Stimulated activated naive CD8-positive, alpha-beta T cell treated with anti-CD3 and anti-CD28 coated beads, Interleukin-15, amount 100 ng/mL, for 72 hours (primary cell): ENCODE results near the gene ATG2A.
A peak's percentile ranks its signal among the peaks of the same experiment; 100 is the strongest.

ENCODE experiments used
- ATAC-seq: fragments of 150-1000 bp; cut with Tn5 transposase; 2 replicates; pipeline ENCODE4 v1.10.0; 2021; ENCODE audit warnings: mild to moderate bottlenecking, moderate library complexity
- DNase-seq, 2 donors: peaks; one replicate each; pipeline ENCODE4 v3.0.0; 2021 to 2022
- H3K27ac Mint-ChIP-seq, 2 donors: one replicate each; pipeline ENCODE4 v1.8.0; 2022; ENCODE audit warnings: mild to moderate bottlenecking in 2 of 2, mixed read lengths in 2 of 2, moderate library complexity in 2 of 2
- H3K27me3 Mint-ChIP-seq: one replicate; pipeline ENCODE4 v1.8.0; 2022; ENCODE audit warnings: mixed read lengths
- H3K4me1 Mint-ChIP-seq: one replicate; pipeline ENCODE4 v1.8.0; 2022; ENCODE audit warnings: mild to moderate bottlenecking, mixed read lengths
- H3K4me3 Mint-ChIP-seq, 2 donors: one replicate each; pipeline ENCODE4 v1.8.0; 2022; ENCODE audit warnings: mild to moderate bottlenecking in 2 of 2, mixed read lengths in 2 of 2, moderate library complexity in 1 of 2
- H3K9me3 Mint-ChIP-seq, 2 donors: one replicate each; pipeline ENCODE4 v1.8.0; 2022; ENCODE audit warnings: mixed read lengths in 2 of 2

The ATG2A gene

DNA sequence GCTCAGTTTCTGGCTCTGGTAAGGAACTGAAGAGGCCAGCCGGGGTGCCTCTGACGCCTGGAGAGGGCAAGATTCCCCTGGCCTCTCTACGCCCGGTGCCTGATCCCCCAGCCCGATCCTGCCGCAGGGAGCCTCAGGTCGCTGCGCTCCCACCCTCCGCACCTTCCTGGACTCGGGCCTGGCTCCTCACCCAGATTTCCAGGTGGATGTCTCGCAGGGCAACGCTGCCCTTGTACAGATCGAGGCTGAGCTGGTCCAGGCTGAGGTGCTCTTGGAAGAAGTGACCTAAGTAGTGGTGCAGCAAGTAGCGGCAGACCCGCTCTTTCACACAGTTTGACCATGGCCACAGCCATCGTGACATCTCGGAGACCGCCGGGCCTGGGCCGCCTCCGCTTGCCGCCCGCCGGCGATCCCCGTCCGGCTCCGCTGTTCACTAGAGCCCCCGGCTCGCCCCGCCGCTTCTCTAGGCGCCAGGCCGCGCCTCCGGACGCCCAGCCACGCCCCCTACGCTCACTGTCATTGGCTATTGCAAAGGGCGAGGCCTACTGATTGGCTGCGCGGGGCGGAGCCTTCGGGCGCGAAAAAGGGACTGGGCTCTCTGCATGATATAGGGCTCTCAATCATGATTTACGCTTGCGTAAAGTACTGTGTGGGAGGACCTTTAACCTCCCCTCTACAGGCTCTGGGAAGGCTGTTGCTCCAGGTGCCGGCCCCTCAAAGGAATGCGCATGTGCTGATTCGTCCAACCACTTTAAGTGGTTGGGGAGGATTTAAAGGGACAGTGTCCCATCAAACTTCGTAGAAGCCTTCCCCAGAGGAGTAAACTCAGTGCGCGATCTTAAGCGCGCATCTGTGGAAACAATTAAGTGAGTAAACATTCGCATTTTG is at the start of gene ATG2A:
Gene ATG2A, minus strand, starts transcription at position 435 of the 888 bp plus-strand sequence. Its CDS starts 74 bp downstream, at position 361.
- peak within 1 kb of the TSS; percentile 95 to 99 for H3K27ac Mint-ChIP-seq
- H3K4me1 Mint-ChIP-seq = peaks cover 42% of the 10 kb centered on the region
- H3K27me3 Mint-ChIP-seq = no peaks in the 10 kb centered on the region
- H3K4me3 Mint-ChIP-seq = peak within 1 kb of the TSS; percentile 94 to 97
- no peaks in the 10 kb centered on the region for H3K9me3 Mint-ChIP-seq
- ATAC-seq (peak; percentile 99), DNase-seq (peak; percentile 99)

DNA sequence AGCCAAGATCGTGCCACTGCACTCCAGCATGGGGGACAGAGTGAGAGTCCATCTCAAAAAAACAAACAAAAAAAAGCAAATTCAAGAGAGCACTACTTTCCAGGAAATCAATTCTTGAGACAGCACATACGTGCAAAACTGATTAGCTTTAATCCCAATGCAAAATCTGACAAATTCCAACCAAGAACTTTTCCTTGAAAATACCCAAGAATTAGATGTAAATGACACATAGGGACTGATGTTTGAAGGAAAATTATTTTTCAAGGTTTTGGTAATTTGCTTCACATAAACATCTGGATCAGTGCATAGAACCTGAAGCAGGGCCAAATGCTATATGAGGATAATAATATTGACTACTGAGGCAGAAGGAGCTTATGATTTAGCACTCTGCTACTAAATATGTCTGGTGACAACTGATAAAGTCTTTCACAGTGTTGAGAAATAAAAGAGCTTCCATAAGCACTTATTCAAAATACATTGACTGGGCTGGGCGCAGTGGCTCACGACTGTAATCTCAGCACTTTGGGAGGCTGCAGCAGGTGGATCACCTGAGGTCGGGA is 46.1 kb upstream of the ATG2A start:
- Mint-ChIP-seq H3K9me3 (no peaks in the 10 kb centered on the region), H3K4me1 (peaks cover 20% of the 10 kb centered on the region), H3K27me3 (no peaks in the 10 kb centered on the region), H3K27ac (no peak overlapping the region), H3K4me3 (no peak overlapping the region)
- ATAC-seq (no peak), DNase-seq (no peak)

DNA sequence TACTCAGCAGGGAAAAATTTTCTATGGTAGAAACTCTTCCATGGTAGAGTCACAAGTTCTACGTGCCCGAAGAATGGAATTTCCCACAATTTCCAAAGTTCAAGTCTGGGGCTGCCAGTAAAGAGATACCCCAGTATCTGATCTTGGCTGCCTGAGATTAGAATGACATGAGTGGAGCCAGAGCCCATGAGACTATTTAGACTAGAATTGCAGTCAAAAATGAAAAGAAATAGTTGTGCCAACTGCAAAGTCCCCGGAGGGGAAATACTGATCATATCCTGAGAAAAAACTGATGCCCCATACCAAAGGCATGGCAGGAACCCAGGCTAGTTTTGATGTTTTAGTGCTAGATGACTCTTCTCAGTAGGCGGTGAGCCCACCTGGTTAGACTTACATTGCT is 43.7 kb upstream of the ATG2A start:
- no peaks in the 10 kb centered on the region for H3K9me3 Mint-ChIP-seq
- H3K4me1 Mint-ChIP-seq = peaks cover 7% of the 10 kb centered on the region
- H3K4me3 Mint-ChIP-seq = no peak overlapping the region
- ATAC-seq (no peak), DNase-seq (no peak)
- H3K27me3 Mint-ChIP-seq = no peaks in the 10 kb centered on the region
- no peak overlapping the region for H3K27ac Mint-ChIP-seq

DNA sequence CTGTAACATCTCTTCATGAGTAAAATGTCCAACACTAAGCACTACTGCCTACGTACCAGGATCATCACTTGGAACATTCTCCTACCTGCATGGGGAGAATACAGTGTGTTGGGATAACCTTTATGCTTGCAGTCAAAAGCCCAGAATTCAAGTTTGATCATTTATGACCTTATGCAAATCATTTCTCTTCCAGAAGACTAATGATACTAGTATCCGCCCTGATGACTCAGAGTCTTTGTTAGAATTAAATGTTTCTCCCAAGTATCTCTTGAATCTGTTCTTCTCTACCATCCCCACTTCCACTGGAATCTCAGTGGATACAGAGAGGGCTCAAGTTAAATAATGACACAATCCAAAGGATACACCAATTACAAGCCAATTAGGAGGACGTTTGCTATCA is 42.5 kb upstream of the ATG2A start:
- no peak for ATAC-seq
- H3K27me3 Mint-ChIP-seq = peaks cover 1% of the 10 kb centered on the region
- H3K9me3 Mint-ChIP-seq = no peaks in the 10 kb centered on the region
- no peak for DNase-seq
- no peak overlapping the region for H3K27ac Mint-ChIP-seq
- no peaks in the 10 kb centered on the region for H3K4me1 Mint-ChIP-seq
- no peak overlapping the region for H3K4me3 Mint-ChIP-seq

DNA sequence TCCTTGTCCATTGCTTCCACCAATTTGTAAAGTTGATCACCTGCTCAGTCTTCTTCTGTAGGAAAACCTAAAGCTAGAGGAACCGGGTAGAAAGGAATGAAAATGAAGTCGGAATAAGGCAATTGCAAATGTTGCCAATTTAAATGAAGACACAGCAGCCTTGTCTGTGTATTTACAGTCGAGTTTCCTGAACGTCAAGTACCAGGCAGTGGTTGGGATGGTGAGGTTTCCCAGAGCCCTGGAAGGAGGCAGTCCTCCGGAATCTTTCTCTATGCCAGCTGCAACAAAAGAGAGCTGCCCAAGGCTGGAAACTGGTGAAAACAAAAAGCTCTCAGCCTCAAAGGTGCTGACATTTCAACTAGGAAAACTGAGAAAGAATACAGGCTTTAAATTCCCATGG is 37.2 kb upstream of the ATG2A start:
- Mint-ChIP-seq H3K9me3 (no peaks in the 10 kb centered on the region), H3K4me3 (no peak overlapping the region), H3K4me1 (no peaks in the 10 kb centered on the region), H3K27me3 (peaks cover 20% of the 10 kb centered on the region), H3K27ac (no peak overlapping the region)
- no peak for ATAC-seq
- DNase-seq = no peak

DNA sequence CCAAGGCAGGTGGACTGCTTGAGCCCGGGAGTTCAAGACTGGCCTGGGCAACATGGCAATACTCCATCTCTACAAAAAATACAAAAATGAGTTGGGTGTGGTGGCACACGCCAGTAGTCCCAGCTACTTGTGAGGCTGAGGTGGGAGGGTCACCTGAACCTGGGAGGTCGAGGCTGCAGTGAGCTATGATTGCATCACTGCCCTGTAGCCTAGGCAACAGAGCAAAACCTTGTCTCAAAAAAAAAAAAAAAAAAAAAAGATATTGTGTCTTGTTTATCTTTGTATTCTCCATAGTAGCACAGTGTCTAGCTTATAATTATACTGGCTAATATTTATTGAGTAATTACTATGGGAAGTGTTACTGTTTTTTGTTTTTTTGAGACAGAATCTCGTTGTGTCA is 34.5 kb upstream of the ATG2A start:
- ATAC-seq = no peak

DNA sequence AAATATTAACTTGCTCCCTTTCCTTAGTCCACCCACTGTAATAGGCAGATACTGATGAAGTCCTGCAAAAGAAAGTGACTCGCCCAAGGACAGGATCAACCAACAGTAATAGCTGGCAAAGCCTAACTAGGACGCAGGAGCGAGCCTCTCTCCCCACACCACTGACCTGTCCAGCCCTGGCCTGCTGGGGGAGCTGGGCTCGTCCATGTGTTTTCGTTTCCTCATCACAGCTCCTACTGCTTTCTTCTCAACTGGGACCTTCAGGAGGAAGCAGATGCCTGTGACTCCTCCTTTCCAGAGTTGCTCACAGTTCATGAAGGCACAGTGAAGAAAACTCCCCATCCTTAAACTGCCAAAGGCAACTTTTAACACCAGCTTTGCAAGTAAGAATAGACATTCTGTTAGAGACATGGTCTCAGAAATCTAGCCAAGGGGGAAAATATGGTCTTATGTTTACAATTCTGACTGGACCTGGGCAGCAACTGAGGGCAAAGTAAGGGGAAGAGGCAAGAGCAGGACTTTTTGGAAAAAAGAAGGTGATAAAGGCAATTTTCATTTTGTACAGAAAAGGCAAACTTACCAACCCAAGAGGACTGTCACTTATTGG is 30.3 kb upstream of the ATG2A start:
- Mint-ChIP-seq H3K4me1 (no peaks in the 10 kb centered on the region), H3K27ac (no peak overlapping the region), H3K9me3 (no peaks in the 10 kb centered on the region), H3K27me3 (peaks cover 16% of the 10 kb centered on the region), H3K4me3 (no peak overlapping the region)
- DNase-seq = no peak
- no peak for ATAC-seq

More for the DNA sequence above, 34.5 kb upstream of the ATG2A start:
- no peaks in the 10 kb centered on the region for H3K4me1 Mint-ChIP-seq
- no peaks in the 10 kb centered on the region for H3K9me3 Mint-ChIP-seq
- no peak overlapping the region for H3K27ac Mint-ChIP-seq
- no peak for DNase-seq
- H3K27me3 Mint-ChIP-seq = peaks cover 20% of the 10 kb centered on the region
- H3K4me3 Mint-ChIP-seq = no peak overlapping the region

DNA sequence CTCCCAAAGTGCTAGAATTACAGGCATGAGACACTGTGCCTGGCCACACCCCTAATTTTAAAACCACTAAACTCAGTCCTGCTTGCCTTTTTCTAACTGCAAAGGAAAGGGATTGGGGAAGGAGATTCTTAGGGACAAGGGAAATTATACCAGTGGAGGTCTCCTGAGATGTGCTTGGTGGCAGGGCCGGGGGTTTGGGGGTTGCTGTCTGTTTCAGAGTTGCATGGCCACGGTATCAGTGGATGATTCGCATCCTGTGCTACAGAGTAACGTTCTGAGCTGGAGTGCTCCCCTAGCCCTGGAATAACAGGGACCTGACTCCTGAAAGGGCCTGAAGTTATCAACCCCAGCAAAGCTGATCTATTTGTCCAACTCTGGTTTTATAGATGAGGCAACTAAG is 19.5 kb upstream of the ATG2A start:
- DNase-seq = no peak
- Mint-ChIP-seq H3K4me1 (no peaks in the 10 kb centered on the region), H3K9me3 (no peaks in the 10 kb centered on the region), H3K27me3 (no peaks in the 10 kb centered on the region), H3K4me3 (no peak overlapping the region), H3K27ac (no peak overlapping the region)
- no peak for ATAC-seq

DNA sequence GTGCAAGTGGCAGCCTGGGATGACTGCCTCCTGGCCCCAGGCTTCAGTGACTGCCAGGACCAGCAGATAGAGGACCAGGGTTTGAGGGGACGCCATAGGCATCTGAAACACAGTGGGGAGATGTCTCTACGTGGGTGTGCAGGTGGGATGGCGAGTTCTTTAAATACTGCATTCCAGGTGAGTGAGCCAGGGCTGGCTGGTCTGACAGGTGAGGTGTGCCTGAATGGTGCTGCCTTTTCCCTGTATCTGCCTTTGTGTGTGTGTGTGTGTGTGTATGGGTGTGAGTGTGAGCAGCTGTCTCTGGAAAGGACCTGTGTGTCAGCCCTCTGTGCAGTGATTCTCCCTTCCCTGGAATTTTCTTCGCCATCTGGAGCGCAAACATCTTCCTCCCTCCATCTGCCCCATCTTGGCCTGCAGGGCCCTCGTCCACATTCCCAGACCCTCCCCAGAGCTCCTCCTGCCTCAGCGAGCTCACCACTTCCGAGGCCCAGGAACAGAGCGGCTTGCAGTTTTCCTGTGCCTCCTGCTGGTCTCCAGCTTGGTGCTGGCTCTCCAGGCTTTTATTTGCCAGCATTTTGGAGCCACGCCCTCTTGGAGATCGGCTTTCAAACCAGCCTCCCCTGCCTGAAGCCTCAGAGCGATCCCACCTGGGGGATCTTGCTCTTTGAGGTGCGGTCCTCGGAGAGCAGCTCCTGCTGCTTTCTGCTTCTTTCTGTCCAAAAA is 18.5 kb upstream of the ATG2A start, which contains the start of gene GPHA2:
Gene GPHA2, minus strand, starts transcription at position 535 of the 723 bp plus-strand sequence. Its CDS starts 433 bp downstream, at position 102.
- no peaks in the 10 kb centered on the region for H3K27me3 Mint-ChIP-seq
- H3K4me3 Mint-ChIP-seq = no peak within 1 kb of the TSS
- H3K4me1 Mint-ChIP-seq = no peaks in the 10 kb centered on the region
- no peak for DNase-seq
- peak within 1 kb of the TSS in 1 of 2 donors; percentile 22 for H3K27ac Mint-ChIP-seq
- no peak for ATAC-seq
- H3K9me3 Mint-ChIP-seq = no peaks in the 10 kb centered on the region

DNA sequence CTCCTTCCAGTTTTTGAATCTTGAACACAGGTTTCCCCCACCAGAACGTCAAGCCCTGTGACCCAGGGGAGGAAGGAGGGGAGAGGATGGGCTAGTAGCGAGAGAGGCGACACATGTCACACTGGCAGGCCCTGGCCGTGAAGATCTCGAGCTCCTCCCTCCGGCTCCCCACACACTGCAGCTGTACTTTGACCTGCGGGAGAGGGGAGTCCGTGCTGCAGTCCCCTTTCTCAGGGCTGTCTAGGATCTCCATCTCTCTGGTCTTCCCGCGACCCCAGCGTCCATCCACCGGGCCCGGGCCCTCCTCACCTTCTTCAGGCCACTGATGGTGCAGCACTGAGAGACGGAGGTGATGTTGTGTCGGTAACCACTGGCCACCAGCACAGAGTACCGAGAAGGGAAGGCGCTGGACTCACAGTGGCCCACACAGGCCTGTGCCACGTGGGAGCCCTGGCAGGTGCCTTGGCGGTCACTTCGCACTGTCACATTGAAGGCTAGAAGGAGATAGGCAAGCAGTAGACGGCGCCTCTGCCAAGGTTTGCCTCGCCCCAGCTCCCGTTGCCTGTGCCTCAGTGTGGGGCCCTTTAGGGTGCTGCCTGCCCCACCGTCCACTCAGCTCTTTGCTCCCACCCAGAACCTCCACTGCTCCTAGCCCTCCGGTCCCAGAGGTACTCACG is 17.8 kb upstream of the ATG2A start:
- Mint-ChIP-seq H3K9me3 (no peaks in the 10 kb centered on the region), H3K27me3 (no peaks in the 10 kb centered on the region), H3K27ac (peak overlapping the region in 1 of 2 donors; percentile 22), H3K4me1 (no peaks in the 10 kb centered on the region), H3K4me3 (no peak overlapping the region)
- no peak for ATAC-seq
- no peak for DNase-seq

DNA sequence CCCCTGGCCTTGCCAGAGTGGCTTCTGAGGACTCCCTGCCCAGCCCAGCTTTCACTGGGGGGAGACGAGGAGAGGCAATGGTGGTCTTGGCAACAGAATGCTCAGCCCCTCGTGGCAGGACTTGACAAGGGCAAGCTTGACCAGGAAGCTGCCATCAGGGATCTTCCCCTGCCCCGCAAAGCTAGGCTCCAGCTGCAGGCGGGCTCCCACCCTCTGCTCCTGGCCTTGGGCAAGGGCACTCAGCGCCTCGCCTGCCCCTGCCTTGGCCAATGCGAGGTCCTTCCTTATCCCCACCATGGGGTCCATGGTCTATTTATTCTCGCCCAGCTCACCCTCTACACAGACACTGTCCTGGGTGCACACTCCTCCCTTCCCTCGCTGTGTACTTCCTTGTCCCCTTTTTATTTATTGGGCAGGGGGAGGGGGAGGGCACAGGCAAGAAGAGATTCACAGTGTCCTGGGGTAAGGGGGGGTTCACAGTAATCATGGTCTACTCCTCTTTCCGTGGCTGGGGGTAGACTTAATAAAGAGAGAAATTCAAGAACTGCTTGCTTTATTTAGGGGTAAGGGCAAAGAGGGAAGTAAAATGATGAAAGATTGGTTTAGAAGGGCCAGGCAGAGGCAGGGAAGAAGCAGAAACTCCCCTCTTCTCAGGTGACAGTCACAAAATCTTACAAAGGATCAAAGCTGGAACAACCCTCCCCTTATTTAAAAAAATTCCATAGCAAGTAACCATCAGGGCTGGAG is 17.1 kb upstream of the ATG2A start:
- Mint-ChIP-seq H3K4me1 (no peaks in the 10 kb centered on the region), H3K4me3 (no peak overlapping the region), H3K27me3 (no peaks in the 10 kb centered on the region), H3K9me3 (no peaks in the 10 kb centered on the region), H3K27ac (no peak overlapping the region)
- ATAC-seq (peak; percentile 28), DNase-seq (no peak)

DNA sequence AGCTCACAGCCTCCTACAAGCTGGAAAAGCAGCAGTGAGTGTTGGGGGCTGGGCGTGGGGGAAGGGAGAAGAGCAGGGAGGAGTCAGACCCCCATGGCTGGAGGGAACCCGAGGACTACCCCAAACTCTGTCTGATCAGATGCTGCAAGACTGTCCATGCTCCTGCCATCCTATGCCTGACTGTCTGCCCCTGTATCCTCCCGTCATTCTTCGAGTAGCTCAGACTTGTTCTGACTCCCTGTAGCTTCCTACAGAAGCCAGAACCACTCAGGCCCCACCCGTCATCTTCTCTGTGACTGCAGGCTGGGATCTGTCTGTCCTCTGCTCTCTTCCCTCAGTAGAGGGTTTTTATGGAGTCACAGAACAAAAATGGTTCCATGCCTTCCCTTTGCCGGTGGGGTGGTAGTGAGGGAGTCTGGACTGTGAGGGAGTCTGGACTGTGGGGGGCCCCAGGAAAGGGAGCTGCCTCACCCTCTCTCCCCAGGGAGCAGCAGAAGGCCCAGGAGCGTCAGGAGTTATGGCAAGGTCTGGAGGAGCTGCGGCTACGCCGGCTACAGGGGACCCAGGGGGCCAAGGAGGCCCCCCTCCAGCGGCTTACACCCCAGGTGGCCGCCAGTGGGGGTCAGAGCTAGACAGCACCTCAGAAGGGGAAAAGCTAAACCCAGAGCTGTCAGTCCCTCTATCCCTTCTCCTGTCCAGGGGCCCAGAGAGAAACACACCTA is 16.4 kb upstream of the ATG2A start:
- Mint-ChIP-seq H3K4me1 (no peaks in the 10 kb centered on the region), H3K27ac (peak overlapping the region in 1 of 2 donors; percentile 94), H3K27me3 (no peaks in the 10 kb centered on the region), H3K9me3 (no peaks in the 10 kb centered on the region), H3K4me3 (no peak overlapping the region)
- ATAC-seq (no peak), DNase-seq (no peak)

DNA sequence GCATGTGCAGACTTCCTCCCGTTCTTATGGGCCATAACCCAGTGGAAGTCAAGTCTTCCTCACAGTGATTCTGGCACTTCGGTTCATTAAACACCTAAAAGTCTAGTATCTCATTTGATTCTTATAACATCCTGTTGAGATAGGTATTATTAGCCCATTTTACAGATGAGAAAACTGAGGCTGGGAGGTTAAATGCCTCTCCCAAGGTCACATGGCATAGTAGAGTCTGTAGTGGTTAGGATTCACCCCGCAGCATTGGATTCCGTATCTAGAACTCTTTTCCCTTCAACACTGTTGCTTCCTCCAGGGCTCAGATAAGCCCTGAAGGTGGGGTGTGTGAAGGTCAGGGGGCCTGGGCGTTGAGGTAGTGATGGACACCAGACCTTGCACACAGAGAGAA is 15.3 kb upstream of the ATG2A start:
- Mint-ChIP-seq H3K27me3 (no peaks in the 10 kb centered on the region), H3K4me3 (no peak overlapping the region), H3K27ac (no peak overlapping the region), H3K9me3 (no peaks in the 10 kb centered on the region), H3K4me1 (no peaks in the 10 kb centered on the region)
- DNase-seq = no peak
- no peak for ATAC-seq

DNA sequence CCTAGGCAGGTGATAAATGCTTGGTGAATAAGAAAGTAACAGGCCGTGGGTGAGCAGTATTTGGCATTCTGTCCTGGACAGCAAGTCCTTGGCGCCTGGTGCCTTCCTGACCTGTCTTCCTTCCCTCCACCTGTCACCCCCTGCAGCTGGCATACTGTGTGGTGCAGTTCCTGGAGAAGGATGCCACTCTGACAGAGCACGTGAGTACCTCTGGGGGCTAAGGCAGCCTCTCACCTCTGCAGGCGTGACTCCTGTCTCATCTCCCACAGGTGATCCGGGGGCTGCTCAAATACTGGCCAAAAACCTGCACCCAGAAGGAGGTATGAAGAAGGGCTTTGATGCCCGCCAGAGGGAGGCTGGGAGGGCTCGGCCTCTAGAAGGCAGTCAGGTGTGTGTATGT is 14.3 kb upstream of the ATG2A start:
- DNase-seq (no peak), ATAC-seq (no peak)
- Mint-ChIP-seq H3K4me3 (no peak overlapping the region), H3K27me3 (no peaks in the 10 kb centered on the region), H3K27ac (no peak overlapping the region), H3K9me3 (no peaks in the 10 kb centered on the region), H3K4me1 (no peaks in the 10 kb centered on the region)
